ENCODE data around the gene OR2M3. TPM values are rescaled to one million over a fixed set of nuclear protein-coding genes. Genes with fewer than 3 reads are reported as not detected.

Gene OR2M3
- total RNA-seq, 1 experiment from 2014 or later = not detected

- TF ChIP-seq ZNF219 (CRISPR knock-in tag; IDR thresholded peaks at IDR 0.05; ENCODE audit: borderline replicate concordance) = no peak
- no peak for TF ChIP-seq TCF7 (CRISPR knock-in tag; IDR thresholded peaks at IDR 0.05; ENCODE audit: low read depth)
- TF ChIP-seq, protein P1, sequence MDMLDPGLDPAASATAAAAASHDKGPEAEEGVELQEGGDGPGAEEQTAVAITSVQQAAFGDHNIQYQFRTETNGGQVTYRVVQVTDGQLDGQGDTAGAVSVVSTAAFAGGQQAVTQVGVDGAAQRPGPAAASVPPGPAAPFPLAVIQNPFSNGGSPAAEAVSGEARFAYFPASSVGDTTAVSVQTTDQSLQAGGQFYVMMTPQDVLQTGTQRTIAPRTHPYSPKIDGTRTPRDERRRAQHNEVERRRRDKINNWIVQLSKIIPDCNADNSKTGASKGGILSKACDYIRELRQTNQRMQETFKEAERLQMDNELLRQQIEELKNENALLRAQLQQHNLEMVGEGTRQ (CRISPR knock-in tag; IDR thresholded peaks at IDR 0.05) = no peak
- no peak for TF ChIP-seq MYBL2 (CRISPR knock-in tag; IDR thresholded peaks at IDR 0.05)
- TF ChIP-seq, protein P2, sequence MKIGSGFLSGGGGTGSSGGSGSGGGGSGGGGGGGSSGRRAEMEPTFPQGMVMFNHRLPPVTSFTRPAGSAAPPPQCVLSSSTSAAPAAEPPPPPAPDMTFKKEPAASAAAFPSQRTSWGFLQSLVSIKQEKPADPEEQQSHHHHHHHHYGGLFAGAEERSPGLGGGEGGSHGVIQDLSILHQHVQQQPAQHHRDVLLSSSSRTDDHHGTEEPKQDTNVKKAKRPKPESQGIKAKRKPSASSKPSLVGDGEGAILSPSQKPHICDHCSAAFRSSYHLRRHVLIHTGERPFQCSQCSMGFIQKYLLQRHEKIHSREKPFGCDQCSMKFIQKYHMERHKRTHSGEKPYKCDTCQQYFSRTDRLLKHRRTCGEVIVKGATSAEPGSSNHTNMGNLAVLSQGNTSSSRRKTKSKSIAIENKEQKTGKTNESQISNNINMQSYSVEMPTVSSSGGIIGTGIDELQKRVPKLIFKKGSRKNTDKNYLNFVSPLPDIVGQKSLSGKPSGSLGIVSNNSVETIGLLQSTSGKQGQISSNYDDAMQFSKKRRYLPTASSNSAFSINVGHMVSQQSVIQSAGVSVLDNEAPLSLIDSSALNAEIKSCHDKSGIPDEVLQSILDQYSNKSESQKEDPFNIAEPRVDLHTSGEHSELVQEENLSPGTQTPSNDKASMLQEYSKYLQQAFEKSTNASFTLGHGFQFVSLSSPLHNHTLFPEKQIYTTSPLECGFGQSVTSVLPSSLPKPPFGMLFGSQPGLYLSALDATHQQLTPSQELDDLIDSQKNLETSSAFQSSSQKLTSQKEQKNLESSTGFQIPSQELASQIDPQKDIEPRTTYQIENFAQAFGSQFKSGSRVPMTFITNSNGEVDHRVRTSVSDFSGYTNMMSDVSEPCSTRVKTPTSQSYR (CRISPR knock-in tag; IDR thresholded peaks at IDR 0.05) = no peak
Observed at GRCh38 chr1:248229360-248229908, 32.4 kb downstream of the OR2M3 start (continued).

DNA sequence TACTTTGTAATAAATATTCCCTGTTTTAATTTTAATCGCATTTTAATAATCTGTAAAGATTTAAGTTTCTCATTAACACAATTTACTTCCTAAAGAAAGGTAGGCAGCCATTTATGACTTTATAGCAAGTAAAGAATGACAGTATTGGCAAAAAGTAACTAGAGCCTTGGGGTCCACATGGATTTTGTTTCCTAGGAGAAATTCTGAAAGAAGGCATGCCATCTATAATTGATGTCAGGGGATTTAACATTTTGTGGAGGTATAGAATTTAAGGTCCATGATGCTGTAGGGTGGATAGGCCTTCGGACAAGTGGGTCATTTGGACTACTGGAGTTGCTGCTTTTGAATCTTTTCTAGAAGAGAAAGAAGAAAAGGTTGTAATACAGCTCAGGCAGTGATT, 34.1 kb downstream of the OR2M3 start, which contains the start of gene OR2M4:
TSS of gene OR2M4 (plus strand) at position 301 of the 400 bp plus-strand sequence. CDS start 7,512 bp downstream, outside the sequence.
- POLR2A ChIA-PET = no interaction called here
- TF ChIP-seq ZNF532 (CRISPR knock-in tag; IDR thresholded peaks at IDR 0.05; ENCODE audit: borderline replicate concordance) (no peak), ZNF121 (CRISPR knock-in tag; IDR thresholded peaks at IDR 0.05) (no peak), ZNF232 (CRISPR knock-in tag; IDR thresholded peaks at IDR 0.05) (no peak), JAZF1 (CRISPR knock-in tag; IDR thresholded peaks at IDR 0.05) (no peak), ZNF219 (CRISPR knock-in tag; IDR thresholded peaks at IDR 0.05; ENCODE audit: borderline replicate concordance) (no peak), GABPB1 (CRISPR knock-in tag; IDR thresholded peaks at IDR 0.05) (no peak), OVOL2 (CRISPR knock-in tag; IDR thresholded peaks at IDR 0.05; ENCODE audit: borderline replicate concordance) (no peak), ZMAT4 (CRISPR knock-in tag; IDR thresholded peaks at IDR 0.05) (no peak)
- TF ChIP-seq, protein P3, sequence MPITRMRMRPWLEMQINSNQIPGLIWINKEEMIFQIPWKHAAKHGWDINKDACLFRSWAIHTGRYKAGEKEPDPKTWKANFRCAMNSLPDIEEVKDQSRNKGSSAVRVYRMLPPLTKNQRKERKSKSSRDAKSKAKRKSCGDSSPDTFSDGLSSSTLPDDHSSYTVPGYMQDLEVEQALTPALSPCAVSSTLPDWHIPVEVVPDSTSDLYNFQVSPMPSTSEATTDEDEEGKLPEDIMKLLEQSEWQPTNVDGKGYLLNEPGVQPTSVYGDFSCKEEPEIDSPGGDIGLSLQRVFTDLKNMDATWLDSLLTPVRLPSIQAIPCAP (CRISPR knock-in tag; IDR thresholded peaks at IDR 0.05) = no peak
- TF ChIP-seq, protein P1 (CRISPR knock-in tag; IDR thresholded peaks at IDR 0.05) = no peak
- TF ChIP-seq, protein P4, sequence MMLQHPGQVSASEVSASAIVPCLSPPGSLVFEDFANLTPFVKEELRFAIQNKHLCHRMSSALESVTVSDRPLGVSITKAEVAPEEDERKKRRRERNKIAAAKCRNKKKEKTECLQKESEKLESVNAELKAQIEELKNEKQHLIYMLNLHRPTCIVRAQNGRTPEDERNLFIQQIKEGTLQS (CRISPR knock-in tag; conservative IDR thresholded peaks at IDR 0.05) = no peak
- Mint-ChIP-seq H3K4me3 (no peak within 1 kb of the TSS), H3K27me3 (ENCODE audit: low read depth) (peaks cover 10% of the 10 kb centered on the region), H3K9me3 (peaks cover 80% of the 10 kb centered on the region), H3K36me3 (peaks cover 76% of the 10 kb centered on the region), H3K4me1 (no peaks in the 10 kb centered on the region), H3K27ac (no peak within 1 kb of the TSS)
- no peak for ATAC-seq
- CTCF ChIA-PET = no interaction called here
- no peak for DNase-seq (ENCODE audit: low spot score)

Data from WTC11 (cell line).